IPS-15b (cell line): ENCODE data around the gene TESPA1.
"Not testable (repeated sequence)": the region's sequence is repeated elsewhere in the genome, so short reads cannot be mapped to it uniquely, and the experiment has no call there.

Experiments used
- H3K27me3 ChIP-seq: one replicate; pipeline ENCODE4 v1.6.1; 2013; ENCODE audit warnings: low read length; ENCODE audit not compliant: control insufficient read depth, insufficient read depth
- H3K36me3 ChIP-seq: one replicate; pipeline ENCODE4 v1.6.1; 2013; ENCODE audit warnings: low read length; ENCODE audit not compliant: control insufficient read depth, insufficient read depth
- H3K4me1 ChIP-seq: one replicate; pipeline ENCODE4 v1.6.1; 2013; ENCODE audit warnings: mild to moderate bottlenecking, low read length; ENCODE audit not compliant: control insufficient read depth, insufficient read depth
- H3K4me3 ChIP-seq: one replicate; pipeline ENCODE4 v1.5.1; 2013; ENCODE audit warnings: low read depth, low read length
- H3K9ac ChIP-seq: one replicate; pipeline ENCODE4 v1.6.1; 2013; ENCODE audit warnings: low read depth, mild to moderate bottlenecking, low read length
- H3K9me3 ChIP-seq: one replicate; pipeline ENCODE4 v1.6.1; 2013; ENCODE audit warnings: mild to moderate bottlenecking, low read length; ENCODE audit not compliant: control insufficient read depth, insufficient read depth

TESPA1 gene

DNA sequence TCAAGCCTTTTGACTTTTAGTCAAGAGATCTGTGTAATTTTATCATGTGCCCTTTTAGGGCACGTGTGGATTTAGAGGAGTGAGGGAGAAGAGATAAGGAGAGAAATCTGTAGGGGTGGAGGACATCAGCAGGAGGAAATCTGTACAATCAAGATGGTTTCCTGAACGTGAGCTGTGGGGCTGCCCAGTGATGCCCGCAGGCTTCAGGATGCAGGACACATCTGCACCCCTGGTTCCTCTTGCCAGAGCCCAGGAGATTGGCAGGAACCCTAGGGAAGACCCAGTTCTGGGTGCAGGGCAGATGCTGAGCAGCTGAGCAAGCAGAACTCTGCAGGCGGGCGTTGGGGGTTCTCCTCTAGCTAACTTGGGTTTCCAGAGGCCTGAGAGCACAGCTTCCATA lies 11.6 kb upstream of the TESPA1 start:
- no peaks in the 10 kb centered on the region for H3K9me3 ChIP-seq
- no peak overlapping the region for H3K9ac ChIP-seq
- no peaks in the 10 kb centered on the region for H3K36me3 ChIP-seq
- no peaks in the 10 kb centered on the region for H3K27me3 ChIP-seq
- H3K4me1 ChIP-seq, result peaks cover 17% of the 10 kb centered on the region
- no peak overlapping the region for H3K4me3 ChIP-seq

DNA sequence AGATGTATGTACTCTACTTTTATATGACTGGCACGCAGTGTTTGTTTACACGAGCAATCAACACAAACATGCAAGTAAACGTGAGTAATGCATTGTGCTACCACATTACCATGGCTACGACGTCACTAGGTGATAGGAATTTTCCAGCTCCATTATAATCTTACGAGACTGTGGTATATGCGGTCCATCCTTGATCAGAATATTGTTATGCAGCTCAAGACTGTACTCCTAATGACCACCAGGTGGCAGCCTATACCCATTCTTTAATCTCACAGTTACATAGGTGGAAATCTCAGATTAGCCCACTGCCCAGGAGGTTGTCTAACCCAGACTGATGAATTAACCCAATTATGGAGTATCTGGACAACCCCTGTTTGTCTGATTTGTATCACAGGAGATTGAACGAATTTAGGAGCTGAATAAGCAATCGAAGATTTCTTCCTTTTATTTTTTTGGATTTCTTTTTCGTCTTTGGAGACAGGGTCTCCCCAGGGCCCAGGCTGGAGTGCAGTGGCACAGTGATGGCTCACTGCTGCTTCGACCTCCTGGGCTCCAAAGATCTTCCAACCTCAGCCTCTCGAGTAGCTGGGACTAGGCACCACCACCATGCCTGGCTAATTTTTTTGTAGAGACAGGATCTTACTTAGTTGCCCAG lies 8.7 kb upstream of the TESPA1 start:
- peaks cover 11% of the 10 kb centered on the region for H3K4me1 ChIP-seq
- no peaks in the 10 kb centered on the region for H3K36me3 ChIP-seq

DNA sequence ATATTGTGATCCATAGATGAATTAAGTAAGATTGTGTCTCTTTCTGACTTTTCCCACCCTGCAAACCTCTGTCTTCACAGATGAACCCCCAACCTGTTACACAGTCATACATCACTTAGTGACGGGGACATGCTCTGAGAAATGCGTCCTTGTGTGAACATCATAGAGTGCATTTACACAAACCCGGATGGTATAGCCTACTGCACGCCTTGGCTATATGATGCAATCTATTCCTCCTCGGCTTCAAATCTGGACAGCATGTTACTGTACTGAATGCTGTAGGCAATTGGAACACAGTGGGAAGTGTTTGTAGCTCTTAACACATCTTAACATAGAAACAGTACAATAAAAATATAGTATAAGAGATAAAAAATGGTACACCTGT lies 7.4 kb upstream of the TESPA1 start:
- Histone ChIP-seq H3K9ac (no peak overlapping the region), H3K4me3 (no peak overlapping the region), H3K36me3 (no peaks in the 10 kb centered on the region)

More for the DNA sequence above, 8.7 kb upstream of the TESPA1 start:
- Histone ChIP-seq H3K9ac (no peak overlapping the region), H3K9me3 (no peaks in the 10 kb centered on the region), H3K27me3 (no peaks in the 10 kb centered on the region), H3K4me3 (no peak overlapping the region)

DNA sequence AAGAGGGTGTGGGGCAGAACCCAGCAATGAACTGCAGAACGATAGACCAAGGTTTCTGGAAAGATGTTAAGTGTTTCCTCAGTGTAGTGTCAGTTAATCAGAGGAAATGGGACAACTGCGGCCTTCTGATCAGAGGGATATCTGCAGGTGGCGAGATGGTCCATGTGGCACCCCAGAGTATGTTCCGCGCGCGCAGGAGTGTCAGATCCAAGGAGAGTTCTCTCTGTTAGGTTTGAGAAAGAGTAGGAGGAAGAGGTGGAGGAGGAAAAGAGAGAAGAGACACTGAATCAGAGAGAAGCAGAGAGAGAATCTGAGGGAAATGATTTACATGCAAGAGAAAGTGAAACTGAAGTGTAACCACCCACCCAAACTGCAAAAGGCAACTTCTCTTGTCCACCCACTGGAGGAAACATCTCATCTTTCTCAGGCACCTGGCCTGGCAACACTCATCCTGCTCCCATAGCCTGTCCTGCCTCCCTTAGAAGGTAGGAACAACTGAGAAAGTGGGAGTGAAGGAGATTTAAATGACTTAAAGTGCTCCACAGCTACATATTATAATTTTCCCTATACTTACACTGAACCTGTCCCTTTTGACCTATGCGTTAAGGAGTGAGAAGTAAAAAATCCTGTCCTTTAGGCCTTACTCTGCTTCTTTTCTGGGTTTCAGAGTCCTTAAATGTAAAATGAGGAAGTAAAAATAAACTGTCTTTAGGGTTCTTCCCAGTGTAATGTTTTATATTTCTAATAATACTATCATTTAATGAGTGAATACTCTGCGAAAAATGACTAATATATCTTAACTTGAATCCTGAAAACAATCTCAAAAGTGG lies 6.8 kb upstream of the TESPA1 start:
- Histone ChIP-seq H3K9ac (no peak overlapping the region), H3K27me3 (no peaks in the 10 kb centered on the region), H3K4me3 (no peak overlapping the region), H3K36me3 (no peaks in the 10 kb centered on the region), H3K9me3 (no peaks in the 10 kb centered on the region), H3K4me1 (no peaks in the 10 kb centered on the region)

More for the DNA sequence above, 7.4 kb upstream of the TESPA1 start:
- no peaks in the 10 kb centered on the region for H3K9me3 ChIP-seq
- peaks cover 3% of the 10 kb centered on the region for H3K4me1 ChIP-seq
- no peaks in the 10 kb centered on the region for H3K27me3 ChIP-seq

DNA sequence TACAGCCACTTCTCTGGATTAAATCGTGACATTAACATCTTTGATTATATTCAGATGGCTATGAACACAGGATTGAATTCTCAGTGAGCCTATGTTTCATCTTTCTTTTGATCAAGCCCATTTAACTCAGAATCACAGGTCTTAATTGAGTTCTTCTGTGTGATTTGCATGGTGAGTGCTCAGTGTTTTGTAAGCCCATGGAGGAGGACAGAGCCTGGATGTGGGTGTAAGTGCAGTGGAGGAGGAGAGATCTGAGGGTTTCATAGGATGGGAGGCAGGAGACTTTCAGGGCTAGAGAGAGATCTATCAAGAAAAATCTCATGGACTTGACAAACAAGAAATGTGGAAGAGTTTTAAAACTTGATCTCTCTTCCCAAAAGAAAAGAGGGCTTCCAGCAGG lies 5.3 kb upstream of the TESPA1 start:
- no peak overlapping the region for H3K4me3 ChIP-seq
- H3K36me3 ChIP-seq, result no peaks in the 10 kb centered on the region

DNA sequence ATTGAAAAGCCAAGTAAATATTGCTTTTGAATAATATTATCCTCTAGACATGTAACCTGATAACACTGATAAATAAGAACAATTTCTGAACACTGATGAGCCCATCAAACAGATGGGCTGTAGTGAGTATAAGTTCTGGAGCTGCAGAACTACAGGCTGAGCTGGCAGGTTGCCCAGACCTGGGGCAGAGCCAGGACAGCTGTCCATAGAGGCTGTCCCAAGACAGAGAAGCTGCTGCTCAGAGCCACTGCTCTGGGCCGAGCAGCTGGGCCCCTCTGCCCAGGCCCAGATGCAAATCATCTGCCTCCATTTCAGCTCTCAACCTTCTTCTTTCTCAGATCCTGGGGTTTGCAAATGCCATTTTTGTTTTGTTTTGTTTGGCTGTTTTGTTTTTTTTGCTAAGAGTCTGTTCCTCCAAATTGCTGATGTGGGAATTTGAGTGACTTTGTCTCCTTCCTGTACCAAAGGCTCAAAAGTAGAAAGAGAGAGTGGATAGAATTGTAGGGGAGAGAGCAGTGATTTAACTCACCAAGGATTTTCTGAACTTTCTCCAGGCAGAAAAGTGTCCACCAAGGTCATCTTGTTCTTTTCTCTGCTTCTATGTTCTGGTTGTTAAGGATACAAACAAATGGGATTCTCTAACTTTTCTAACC lies 4.0 kb upstream of the TESPA1 start:
- Histone ChIP-seq H3K4me1 (no peaks in the 10 kb centered on the region), H3K27me3 (no peaks in the 10 kb centered on the region), H3K9ac (no peak overlapping the region), H3K9me3 (no peaks in the 10 kb centered on the region), H3K36me3 (no peaks in the 10 kb centered on the region), H3K4me3 (no peak overlapping the region)

More for the DNA sequence above, 5.3 kb upstream of the TESPA1 start:
- Histone ChIP-seq H3K9ac (no peak overlapping the region), H3K9me3 (no peaks in the 10 kb centered on the region), H3K4me1 (no peaks in the 10 kb centered on the region), H3K27me3 (no peaks in the 10 kb centered on the region)

DNA sequence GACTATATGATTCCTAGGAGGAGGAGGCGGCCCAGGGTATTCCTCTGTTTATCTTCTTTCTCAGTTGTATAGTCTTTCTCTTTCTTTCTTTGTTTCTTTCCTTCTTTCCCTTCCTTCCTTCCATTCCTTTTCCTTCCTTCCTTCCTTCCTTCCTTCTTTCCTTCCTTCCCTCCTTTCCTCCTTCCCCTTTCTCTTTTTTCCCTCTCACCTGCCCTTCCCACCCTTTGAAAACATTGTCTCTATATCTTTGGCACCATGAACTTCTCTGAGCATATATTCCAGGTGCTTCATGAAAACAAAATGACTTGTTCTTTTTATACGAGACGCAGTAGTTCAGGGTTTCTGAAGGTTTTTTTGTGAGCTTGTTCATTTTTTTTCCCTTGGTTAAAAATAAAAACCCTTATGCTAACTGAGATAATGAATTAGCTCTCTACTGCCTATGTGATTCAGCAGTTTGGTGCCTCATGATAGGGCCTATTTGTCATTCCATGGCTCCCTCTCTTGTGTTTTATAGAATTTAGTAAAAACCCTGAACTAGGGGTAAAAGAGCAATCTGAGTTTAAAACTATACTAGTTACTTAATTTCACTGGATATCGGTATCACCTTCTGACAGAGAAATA lies 3.2 kb upstream of the TESPA1 start:
- H3K9ac ChIP-seq, result no peak overlapping the region
- H3K9me3 ChIP-seq, result no peaks in the 10 kb centered on the region
- H3K36me3 ChIP-seq, result no peaks in the 10 kb centered on the region
- no peak overlapping the region for H3K4me3 ChIP-seq
- no peaks in the 10 kb centered on the region for H3K27me3 ChIP-seq
- H3K4me1 ChIP-seq, result no peaks in the 10 kb centered on the region

DNA sequence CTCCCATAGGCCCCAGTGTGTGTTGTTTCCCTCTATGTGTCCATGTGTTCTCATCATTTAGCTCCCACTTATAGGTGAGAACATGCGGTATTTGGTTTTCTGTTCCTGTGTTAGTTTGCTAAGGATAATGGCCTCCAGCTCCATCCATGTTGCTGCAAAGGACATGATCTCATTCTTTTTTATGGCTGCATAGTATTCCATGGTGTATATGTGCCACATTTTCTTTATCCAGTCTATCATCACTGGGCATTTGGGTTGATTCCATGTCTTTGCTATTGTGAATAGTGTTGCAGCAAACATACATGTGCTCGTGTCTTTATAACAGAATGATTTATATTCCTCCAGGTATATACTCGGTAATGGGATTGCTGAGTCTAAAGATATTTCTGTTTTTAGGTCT lies 2.2 kb upstream of the TESPA1 start:
- H3K9ac ChIP-seq, H3K27me3 ChIP-seq, H3K4me1 ChIP-seq, H3K4me3 ChIP-seq, H3K36me3 ChIP-seq, H3K9me3 ChIP-seq: not testable (repeated sequence)

DNA sequence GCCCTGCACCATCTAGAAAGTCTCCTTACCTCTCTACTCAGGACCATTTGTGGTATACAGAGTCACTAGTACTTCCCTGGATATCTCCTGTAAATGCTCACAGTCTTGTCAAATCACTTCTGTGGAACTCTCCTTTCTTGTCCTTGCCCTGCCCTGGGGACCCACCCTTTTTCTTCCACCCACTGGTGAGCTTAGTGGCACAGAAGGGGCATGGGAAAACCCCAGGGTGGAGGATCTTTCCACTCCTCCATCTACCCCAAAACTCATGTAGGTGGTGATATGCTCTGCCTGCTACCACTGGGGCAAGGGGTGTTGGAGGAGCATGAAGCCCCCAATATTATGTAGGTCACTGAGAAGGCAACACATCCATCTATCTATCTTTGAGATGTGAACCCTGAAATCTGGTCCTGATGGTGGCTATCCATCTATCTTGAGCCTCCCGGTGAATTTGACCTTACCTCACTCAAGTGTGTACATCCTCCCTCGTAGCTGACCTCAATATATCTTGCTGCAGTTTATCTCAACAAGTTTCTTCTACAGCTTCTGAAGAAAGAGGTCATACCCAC lies 943 bp downstream of the TESPA1 start:
- H3K4me3 ChIP-seq, result no peak overlapping the region

DNA sequence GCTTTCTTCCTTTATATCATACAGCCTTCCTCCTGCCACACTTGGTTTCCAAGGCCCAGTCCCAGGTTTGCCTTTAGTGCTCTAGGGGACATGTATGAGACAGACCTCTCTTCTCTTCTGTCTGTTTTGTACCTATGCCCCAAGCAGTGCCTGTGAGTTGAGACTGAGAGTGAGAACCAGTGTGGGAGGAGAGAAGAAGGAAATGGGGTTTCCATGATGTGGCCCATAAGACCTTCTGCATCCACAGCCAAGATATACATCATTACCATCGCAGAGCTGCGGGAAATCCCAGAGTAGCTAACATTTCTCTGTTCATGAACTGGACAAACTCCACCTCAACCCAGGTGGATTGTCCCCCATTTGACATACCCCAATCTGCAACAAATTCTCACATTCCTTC lies 2.8 kb downstream of the TESPA1 start:
- Histone ChIP-seq H3K4me1 (no peaks in the 10 kb centered on the region), H3K9me3 (no peaks in the 10 kb centered on the region), H3K9ac (no peak overlapping the region), H3K27me3 (no peaks in the 10 kb centered on the region), H3K4me3 (no peak overlapping the region), H3K36me3 (no peaks in the 10 kb centered on the region)

More for the DNA sequence above, 943 bp downstream of the TESPA1 start:
- H3K9me3 ChIP-seq, result no peaks in the 10 kb centered on the region
- H3K9ac ChIP-seq, result no peak overlapping the region
- H3K27me3 ChIP-seq, result no peaks in the 10 kb centered on the region
- no peaks in the 10 kb centered on the region for H3K36me3 ChIP-seq
- H3K4me1 ChIP-seq, result no peaks in the 10 kb centered on the region

DNA sequence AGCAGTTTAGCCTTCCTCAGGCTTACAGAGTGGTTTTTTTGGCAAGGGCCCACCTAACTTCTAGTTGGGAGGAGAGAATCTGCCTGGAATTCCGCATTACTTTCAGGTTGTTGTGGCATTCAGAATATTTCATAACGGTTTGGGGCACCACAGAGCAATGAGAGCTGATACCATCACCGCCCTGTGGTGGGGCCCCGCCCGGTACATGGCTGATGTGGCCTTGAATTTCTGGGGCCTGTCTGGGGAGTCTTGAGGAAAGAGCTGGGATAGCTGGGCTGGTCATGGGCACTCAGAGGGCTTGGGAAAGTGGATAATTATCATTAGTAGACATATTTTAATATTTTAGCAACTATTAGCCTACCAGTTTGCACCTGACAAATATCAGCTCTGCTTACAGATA lies 4.2 kb downstream of the TESPA1 start:
- Histone ChIP-seq H3K36me3 (no peaks in the 10 kb centered on the region), H3K4me1 (no peaks in the 10 kb centered on the region), H3K27me3 (no peaks in the 10 kb centered on the region), H3K9me3 (no peaks in the 10 kb centered on the region), H3K4me3 (no peak overlapping the region), H3K9ac (no peak overlapping the region)
